Natural killer cell (primary cell): ENCODE results near the gene DOK3. TPM values are rescaled to one million over a fixed set of nuclear protein-coding genes. Genes with fewer than 3 reads are reported as not detected.

Experiments used
- ATAC-seq, 3 donors: fragments of 150-1000 bp in 2 of 3; fragments of 200-7000 bp in 1 of 3; cut with Tn5 transposase; 1 replicate in 1 of 3; 2 replicates in 2 of 3; pipeline ENCODE4 v1.10.0; 2021; ENCODE audit warnings: mild to moderate bottlenecking in 2 of 3, moderate library complexity in 2 of 3
- DNase-seq, 2 donors: peaks; one replicate each; pipeline versions ENCODE4 v3.0.0 to v3.0.0-alpha.2; 2013 to 2021; ENCODE audit warnings: mixed read lengths in 1 of 2
- H3K27ac ChIP-seq: one replicate; pipeline ENCODE4 v1.5.1; 2013; ENCODE audit warnings: mild to moderate bottlenecking, low read length
- H3K27me3 ChIP-seq: one replicate; pipeline ENCODE4 v1.6.1; 2013; ENCODE audit warnings: low read length; ENCODE audit not compliant: control insufficient read depth, insufficient read depth
- H3K36me3 ChIP-seq: one replicate; pipeline ENCODE4 v1.6.1; 2013; ENCODE audit warnings: low read length; ENCODE audit not compliant: control insufficient read depth, insufficient read depth
- H3K4me1 ChIP-seq: one replicate; pipeline ENCODE4 v1.6.1; 2013; ENCODE audit warnings: low read length; ENCODE audit not compliant: control insufficient read depth, insufficient read depth
- H3K4me3 ChIP-seq: one replicate; pipeline ENCODE4 v1.5.1; 2013; ENCODE audit warnings: low read length
- H3K9me3 ChIP-seq: one replicate; pipeline ENCODE4 v1.6.1; 2013; ENCODE audit warnings: low read length; ENCODE audit not compliant: control insufficient read depth, insufficient read depth
- H3K27ac Mint-ChIP-seq, 2 donors: one replicate each; pipeline ENCODE4 v1.8.0; 2022; ENCODE audit warnings: mild to moderate bottlenecking in 2 of 2, mixed read lengths in 2 of 2, moderate library complexity in 1 of 2
- H3K27me3 Mint-ChIP-seq, 2 donors: one replicate each; pipeline ENCODE4 v1.8.0; 2022; ENCODE audit warnings: low read depth in 2 of 2, mixed read lengths in 2 of 2
- H3K36me3 Mint-ChIP-seq: one replicate; pipeline ENCODE4 v1.8.0; 2022; ENCODE audit warnings: mixed read lengths
- H3K4me1 Mint-ChIP-seq, 2 donors: one replicate each; pipeline ENCODE4 v1.8.0; 2022; ENCODE audit warnings: mixed read lengths in 2 of 2
- H3K4me3 Mint-ChIP-seq: one replicate; pipeline ENCODE4 v1.8.0; 2022; ENCODE audit warnings: mild to moderate bottlenecking, moderate library complexity, mixed read lengths
- H3K9me3 Mint-ChIP-seq, 2 donors: one replicate each; pipeline ENCODE4 v1.8.0; 2022; ENCODE audit warnings: mixed read lengths in 2 of 2
- CTCF ChIP-seq: fragments of 200-600 bp; IDR thresholded peaks from one replicate; pipeline ENCODE4 v1.8.0; 2022; ENCODE audit warnings: antibody characterized with exemption
- WGBS: methylation state at CpG from one replicate; pipeline ENCODE4 v1.1.7; 2013; ENCODE audit warnings: missing lambda C conversion rate; ENCODE audit not compliant: insufficient coverage; 5-methylcytosine and 5-hydroxymethylcytosine counted together
- intact Hi-C: fragments of 100-400 bp; cut with micrococcal nuclease; formaldehyde crosslinking; loops from one replicate; pipeline ENCODE4 v1.14.2; 2022
- total RNA-seq, 4 donors: library from RNA; stranded (reverse); fragments of 120-200 nt in 1 of 4; gene quantifications; one replicate each; pipeline versions ENCODE4 v1.2.3 to v1.2.4, GENCODE V29; 2013 to 2022

The DOK3 gene
- 10 to 100 TPM in 1 of 3 donors, 1 to 10 TPM in 2; 3.5 to 19.8 (median 9.1) TPM for total RNA-seq
- total RNA-seq (2013) = 15.7 TPM

DNA sequence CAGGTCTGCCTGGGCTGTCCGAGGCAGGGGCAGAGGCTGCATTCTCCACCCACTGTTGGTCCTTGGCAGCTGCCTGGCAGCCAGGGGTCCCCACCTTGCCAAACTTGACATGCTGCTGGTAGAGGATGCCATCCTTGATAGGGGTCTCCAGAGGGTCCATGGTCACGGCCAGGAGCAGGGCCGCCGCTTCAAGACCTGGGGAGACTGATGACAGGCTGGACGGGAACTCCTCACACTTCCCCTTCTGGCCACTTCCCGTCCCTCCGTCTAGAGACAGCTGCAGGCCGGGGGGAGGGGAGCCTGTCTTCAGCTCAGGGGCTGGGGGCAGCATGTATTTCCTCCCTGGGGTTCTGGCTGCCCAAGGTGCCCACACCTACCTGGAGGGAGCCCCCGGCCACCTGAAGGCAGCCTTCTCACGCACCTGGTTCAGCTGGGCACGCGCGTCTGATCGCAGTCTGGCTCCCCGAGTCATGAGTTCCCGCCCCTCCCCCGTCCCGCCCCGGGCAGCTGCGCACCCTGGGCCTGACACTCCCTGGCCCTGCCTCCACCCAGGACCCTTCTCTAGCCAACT lies at the start of gene DOK3:
TSS of gene DOK3 (minus strand) at position 446 of the 571 bp plus-strand sequence. CDS start at position 160, 286 bp downstream.
- 20% methylated on average over 20 of the region's 20 CpGs for WGBS
- Mint-ChIP-seq H3K27me3 (peaks cover 0 to 6% of the 10 kb centered on the region in 2 donors), H3K27ac (peak within 1 kb of the TSS in 1 of 2 donors; percentile 82), H3K9me3 (no peaks in the 10 kb centered on the region), H3K36me3 (no peaks in the 10 kb centered on the region), H3K4me1 (peaks cover 6 to 27% of the 10 kb centered on the region in 2 donors), H3K4me3 (no peak within 1 kb of the TSS)
- ATAC-seq (peak in 2 of 3 donors; percentile 36 to 52), DNase-seq (no peak)
- Histone ChIP-seq H3K9me3 (no peaks in the 10 kb centered on the region), H3K4me1 (peaks cover 42% of the 10 kb centered on the region), H3K27me3 (no peaks in the 10 kb centered on the region), H3K4me3 (peak within 1 kb of the TSS; percentile 37), H3K27ac (peak within 1 kb of the TSS; percentile 81), H3K36me3 (peaks cover 32% of the 10 kb centered on the region)
- intact Hi-C loops = no loop called here
- no peak for TF ChIP-seq CTCF

GRCh38 chr5:177557796-177558195 lies 48.2 kb upstream of the DOK3 start:
- no peaks in the 10 kb centered on the region for H3K9me3 ChIP-seq
- Mint-ChIP-seq H3K36me3 (no peaks in the 10 kb centered on the region), H3K27me3 (no peaks in the 10 kb centered on the region), H3K9me3 (no peaks in the 10 kb centered on the region), H3K4me3 (no peak overlapping the region), H3K27ac (no peak overlapping the region), H3K4me1 (peaks cover 13 to 16% of the 10 kb centered on the region in 2 donors)
- peaks cover 17% of the 10 kb centered on the region for H3K4me1 ChIP-seq
- no peak overlapping the region for H3K4me3 ChIP-seq
- intact Hi-C loops = no loop called here
- WGBS = 92% methylated on average over 4 of the region's 5 CpGs
- ATAC-seq (no peak), DNase-seq (no peak)
- H3K27me3 ChIP-seq = no peaks in the 10 kb centered on the region
- no peak for TF ChIP-seq CTCF
- no peak overlapping the region for H3K27ac ChIP-seq
- no peaks in the 10 kb centered on the region for H3K36me3 ChIP-seq

- peaks cover 22% of the 10 kb centered on the region for H3K4me1 ChIP-seq
- H3K27ac ChIP-seq = no peak overlapping the region
- Mint-ChIP-seq H3K9me3 (no peaks in the 10 kb centered on the region), H3K27ac (no peak overlapping the region), H3K4me3 (no peak overlapping the region), H3K36me3 (no peaks in the 10 kb centered on the region), H3K4me1 (peaks cover 20 to 22% of the 10 kb centered on the region in 2 donors), H3K27me3 (no peaks in the 10 kb centered on the region)
- no peaks in the 10 kb centered on the region for H3K27me3 ChIP-seq
- WGBS = 45% methylated on average over 4 of the region's 4 CpGs
- TF ChIP-seq CTCF = no peak
- intact Hi-C loops = no loop called here
- ATAC-seq (no peak), DNase-seq (peak in 1 of 2 donors; percentile 41)
- no peaks in the 10 kb centered on the region for H3K36me3 ChIP-seq
- H3K9me3 ChIP-seq = no peaks in the 10 kb centered on the region
- no peak overlapping the region for H3K4me3 ChIP-seq
Observed at GRCh38 chr5:177557041-177557647, 47.5 kb upstream of the DOK3 start.
